Measurements from ENCODE around the gene UMPS. TPM values are rescaled to one million over a fixed set of nuclear protein-coding genes. Genes with fewer than 3 reads are reported as not detected.

The UMPS gene
- total RNA-seq, 4 donors from 2014 or later, result 20.6 to 30.1 (median 24.8) TPM

GRCh38 chr3:124760601-124761000 is 30.3 kb downstream of the UMPS start:
- TF ChIP-seq POLR2A (IDR thresholded peaks at IDR 0.05) (no peak), EP300 (IDR thresholded peaks at IDR 0.05) (no peak)
- 53% methylated on average over 2 of the region's 2 CpGs for WGBS
- Histone ChIP-seq H3K4me3 (no peak overlapping the region), H3K27ac (no peak overlapping the region), H3K4me1 (peaks cover 19% of the 10 kb centered on the region), H3K9me3 (no peaks in the 10 kb centered on the region), H3K27me3 (no peaks in the 10 kb centered on the region), H3K36me3 (peaks cover 26% of the 10 kb centered on the region)
- no peak for DNase-seq (ENCODE audit: low spot score in 2 of 2)

DNA sequence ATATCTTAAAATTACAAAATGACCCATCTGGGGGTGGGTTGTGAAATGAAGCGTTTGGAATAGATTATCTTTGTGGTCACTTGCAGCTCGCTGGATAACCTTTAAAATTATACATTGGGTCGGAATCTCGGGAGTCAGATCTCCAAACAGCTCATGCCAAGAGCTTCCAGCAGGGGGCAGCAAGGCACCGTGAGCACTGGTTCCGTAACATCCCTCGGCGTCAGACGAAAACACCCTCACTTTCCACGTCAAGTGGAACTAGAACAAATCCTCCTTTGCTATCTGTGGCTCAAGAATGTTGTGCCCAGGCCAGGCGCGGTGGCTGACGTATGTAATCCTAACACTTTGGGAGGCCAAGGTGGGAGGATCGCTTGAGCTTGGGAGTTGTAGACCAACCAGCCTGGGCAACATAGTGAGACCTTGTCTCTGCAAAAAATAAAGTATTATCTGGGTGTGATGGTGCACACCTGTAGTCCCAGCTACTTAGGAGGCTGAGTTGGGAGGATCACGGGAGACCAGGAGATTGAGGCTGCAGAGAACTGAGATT is 31.1 kb downstream of the UMPS start:
- no peaks in the 10 kb centered on the region for H3K27me3 ChIP-seq
- TF ChIP-seq POLR2AphosphoS5 (IDR thresholded peaks at IDR 0.05) (peak in 2 of 3 donors; percentile 73 to 77), EP300 (IDR thresholded peaks at IDR 0.05) (no peak), CTCF (IDR thresholded peaks at IDR 0.05) (peak; percentile 87 to 99)
- peak; percentile 94 to 96 for DNase-seq (ENCODE audit: low spot score in 2 of 2)
- no peak overlapping the region for H3K27ac ChIP-seq
- peaks cover 19% of the 10 kb centered on the region for H3K4me1 ChIP-seq
- peaks cover 33% of the 10 kb centered on the region for H3K36me3 ChIP-seq
- WGBS, result 7% methylated on average over 15 of the region's 15 CpGs
- no peaks in the 10 kb centered on the region for H3K9me3 ChIP-seq
- no peak overlapping the region for H3K4me3 ChIP-seq

- no peak for DNase-seq (ENCODE audit: low spot score in 2 of 2)
- H3K27me3 ChIP-seq, result no peaks in the 10 kb centered on the region
- no peak overlapping the region for H3K4me3 ChIP-seq
- peaks cover 19% of the 10 kb centered on the region for H3K4me1 ChIP-seq
- TF ChIP-seq CTCF (IDR thresholded peaks at IDR 0.05) (no peak), EP300 (IDR thresholded peaks at IDR 0.05) (no peak), POLR2AphosphoS5 (IDR thresholded peaks at IDR 0.05) (no peak), POLR2A (IDR thresholded peaks at IDR 0.05) (no peak)
- peaks cover 41% of the 10 kb centered on the region for H3K36me3 ChIP-seq
- no peaks in the 10 kb centered on the region for H3K9me3 ChIP-seq
- no peak overlapping the region for H3K27ac ChIP-seq
- 64% methylated on average over 6 of the region's 6 CpGs for WGBS
Observed at GRCh38 chr3:124761935-124762660, 31.8 kb downstream of the UMPS start.

DNA sequence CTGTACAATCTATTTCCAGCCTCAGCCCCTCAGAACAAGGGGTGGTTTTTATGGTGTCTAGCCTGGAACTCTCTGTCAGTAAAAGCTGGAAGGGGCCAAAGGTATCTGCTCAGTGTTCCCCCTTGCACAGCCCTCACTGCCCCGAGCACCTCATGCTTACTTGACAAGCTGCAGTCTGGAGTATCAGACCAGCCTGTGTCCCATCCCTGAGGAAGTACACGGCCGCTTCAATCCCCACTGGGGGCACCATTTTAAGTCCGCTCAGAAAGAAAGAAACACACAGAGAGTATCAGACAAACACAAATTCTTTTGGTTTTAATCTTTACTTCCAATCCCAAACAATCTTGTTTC is 32.4 kb downstream of the UMPS start:
- TF ChIP-seq EP300 (IDR thresholded peaks at IDR 0.05) (no peak), CTCF (IDR thresholded peaks at IDR 0.05) (no peak), POLR2AphosphoS5 (IDR thresholded peaks at IDR 0.05) (no peak)
- no peak overlapping the region for H3K4me3 ChIP-seq
- no peak overlapping the region for H3K27ac ChIP-seq
- peaks cover 19% of the 10 kb centered on the region for H3K4me1 ChIP-seq
- no peak for DNase-seq (ENCODE audit: low spot score in 2 of 2)
- no peaks in the 10 kb centered on the region for H3K27me3 ChIP-seq
- 84% methylated on average over 4 of the region's 4 CpGs for WGBS
- no peaks in the 10 kb centered on the region for H3K9me3 ChIP-seq
- H3K36me3 ChIP-seq, result peaks cover 46% of the 10 kb centered on the region

DNA sequence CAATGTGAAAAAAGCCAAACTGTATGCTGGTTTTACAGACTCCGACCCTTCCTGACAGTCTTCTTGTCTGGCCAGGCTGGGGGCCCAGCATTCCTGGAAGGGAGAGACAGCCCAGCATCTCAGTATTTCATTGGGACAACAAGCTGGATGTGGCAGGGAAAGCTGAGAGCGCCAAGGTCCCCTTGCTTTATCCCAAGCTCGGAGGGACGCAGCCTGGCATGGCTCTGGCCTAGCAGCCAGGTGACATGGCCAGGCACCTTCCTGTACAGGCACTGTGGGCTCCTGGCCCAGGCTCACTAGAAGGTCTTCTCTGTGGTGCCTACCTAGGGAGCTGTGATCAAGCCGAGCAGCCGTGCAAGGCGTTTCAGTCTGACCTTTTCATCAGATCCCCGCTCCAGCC is 33.0 kb downstream of the UMPS start:
- 97% methylated on average over 8 of the region's 8 CpGs for WGBS
- H3K27me3 ChIP-seq, result no peaks in the 10 kb centered on the region
- no peaks in the 10 kb centered on the region for H3K9me3 ChIP-seq
- H3K4me1 ChIP-seq, result peaks cover 19% of the 10 kb centered on the region
- H3K36me3 ChIP-seq, result peaks cover 52% of the 10 kb centered on the region
- H3K27ac ChIP-seq, result no peak overlapping the region
- TF ChIP-seq POLR2AphosphoS5 (IDR thresholded peaks at IDR 0.05) (no peak), CTCF (IDR thresholded peaks at IDR 0.05) (no peak), POLR2A (IDR thresholded peaks at IDR 0.05) (no peak), EP300 (IDR thresholded peaks at IDR 0.05) (no peak)
- H3K4me3 ChIP-seq, result no peak overlapping the region
- DNase-seq (ENCODE audit: low spot score in 2 of 2), result no peak

Data from suprapubic skin (tissue), 4 donors.